ENCODE results near the gene CXorf38.
"Not testable (repeated sequence)": the region's sequence is repeated elsewhere in the genome, so short reads cannot be mapped to it uniquely, and the experiment has no call there.

CXorf38 gene

GRCh38 chrX:40625294-40625693 is 22.1 kb downstream of the CXorf38 start:
- no peak for DNase-seq

- DNase-seq, result no peak
Observed at GRCh38 chrX:40623665-40624064, 23.7 kb downstream of the CXorf38 start.

- DNase-seq, result no peak
Observed at GRCh38 chrX:40623139-40623536, 24.2 kb downstream of the CXorf38 start, which contains the start of gene MPC1L. Gene MPC1L (plus strand): TSS chrX:40623428. CDS start chrX:40623566, 138 bp downstream.

- no peak for DNase-seq
Observed at GRCh38 chrX:40622479-40623138, 24.8 kb downstream of the CXorf38 start.

GRCh38 chrX:40617566-40617965 is 29.8 kb downstream of the CXorf38 start:
- no peak for DNase-seq

- DNase-seq, result no peak
Observed at GRCh38 chrX:40615976-40616375, 31.4 kb downstream of the CXorf38 start.

GRCh38 chrX:40612511-40612910 is 34.9 kb downstream of the CXorf38 start:
- no peak for DNase-seq

- no peak for DNase-seq
Observed at GRCh38 chrX:40607381-40607780, 40.0 kb downstream of the CXorf38 start.

- no peak for DNase-seq
Observed at GRCh38 chrX:40603446-40603845, 43.9 kb downstream of the CXorf38 start.

- DNase-seq, result not testable (repeated sequence)
Observed at GRCh38 chrX:40589616-40590321, 57.6 kb downstream of the CXorf38 start.

- DNase-seq, result not testable (repeated sequence)
Observed at GRCh38 chrX:40587623-40588022, 59.7 kb downstream of the CXorf38 start.

GRCh38 chrX:40582811-40583210 is 64.5 kb downstream of the CXorf38 start:
- no peak for DNase-seq

- DNase-seq, result not testable (repeated sequence)
Observed at GRCh38 chrX:40582178-40582577, 65.2 kb downstream of the CXorf38 start.

- no peak for DNase-seq
Observed at GRCh38 chrX:40581336-40581920, 65.9 kb downstream of the CXorf38 start.

- peak; percentile 82 for DNase-seq
Observed at GRCh38 chrX:40580537-40581335, 66.6 kb downstream of the CXorf38 start, which contains the start of gene ATP6AP2. Gene ATP6AP2 (plus strand): TSS chrX:40580970. CDS start chrX:40581066, 96 bp downstream.

GRCh38 chrX:40579900-40580536 is 67.3 kb downstream of the CXorf38 start:
- DNase-seq, result no peak

GRCh38 chrX:40579141-40579540 is 68.2 kb downstream of the CXorf38 start:
- no peak for DNase-seq

GRCh38 chrX:40578039-40578695 is 69.2 kb downstream of the CXorf38 start:
- DNase-seq, result no peak

Data from GOT3 (cell line).